OCI-LY3 (cell line): ENCODE measurements around the gene LHPP.

Source experiments
- CTCF ChIP-seq: fragments of 200-600, 300-600 bp; sonication (generic); IDR thresholded peaks from 2 replicates; pipeline ENCODE4 v1.5.1; 2014; ENCODE audit warnings: antibody characterized with exemption, low read length, low read depth
- EZH2phosphoT487 ChIP-seq: fragments of 200-600 bp; shearing (Covaris generic); IDR thresholded peaks from 2 replicates; pipeline ENCODE4 v1.6.1; 2018; ENCODE audit warnings: antibody characterized with exemption, mixed run types, low read depth

DNA sequence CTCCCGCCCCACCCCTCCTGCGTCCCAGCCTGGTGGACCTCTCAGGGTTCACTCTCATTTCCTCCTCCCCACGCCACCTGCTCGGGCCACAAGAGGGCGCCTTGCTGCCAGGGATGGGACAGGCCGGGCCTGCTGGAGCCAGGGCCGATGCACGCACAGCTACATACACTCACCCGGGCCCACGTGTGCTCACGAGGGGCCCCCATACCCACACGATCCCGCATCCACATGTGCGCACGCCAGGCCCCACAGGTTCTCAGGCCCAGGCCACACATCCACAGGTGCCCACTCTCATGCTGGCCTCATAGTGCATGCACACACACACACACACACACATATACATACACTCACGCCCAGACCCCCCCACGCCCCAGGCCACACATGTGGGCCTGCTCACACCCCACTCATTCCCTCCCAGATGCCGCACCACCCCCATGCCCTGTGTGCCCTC is 68.6 kb downstream of the LHPP start:
- peak; percentile 76 for TF ChIP-seq CTCF
- no peak for TF ChIP-seq EZH2phosphoT487
